GM18867 (cell line): ENCODE measurements around the gene RIT1.

ENCODE experiments used
- ATAC-seq: cut with Tn5 transposase; IDR thresholded peaks from one replicate; pipeline ENCODE4 v1.9.1; 2021; ENCODE audit warnings: mild to moderate bottlenecking, moderate library complexity; ENCODE audit not compliant: unreplicated experiment

RIT1 gene

GRCh38 chr1:155859234-155859829 is 51.8 kb downstream of the RIT1 start, which contains the start of gene SYT11:
Gene SYT11 (plus strand): TSS chr1:155859567. CDS start chr1:155859762, 195 bp downstream.
- ATAC-seq, result peak; percentile 66

GRCh38 chr1:155858800-155859233 is 52.3 kb downstream of the RIT1 start:
- ATAC-seq, result peak; percentile 4

GRCh38 chr1:155856975-155857930 is 53.9 kb downstream of the RIT1 start, which contains the start of gene GON4L:
Gene GON4L (minus strand): TSS chr1:155857214. CDS start chr1:155853780, 3,434 bp downstream.
- ATAC-seq, result peak; percentile 46

DNA sequence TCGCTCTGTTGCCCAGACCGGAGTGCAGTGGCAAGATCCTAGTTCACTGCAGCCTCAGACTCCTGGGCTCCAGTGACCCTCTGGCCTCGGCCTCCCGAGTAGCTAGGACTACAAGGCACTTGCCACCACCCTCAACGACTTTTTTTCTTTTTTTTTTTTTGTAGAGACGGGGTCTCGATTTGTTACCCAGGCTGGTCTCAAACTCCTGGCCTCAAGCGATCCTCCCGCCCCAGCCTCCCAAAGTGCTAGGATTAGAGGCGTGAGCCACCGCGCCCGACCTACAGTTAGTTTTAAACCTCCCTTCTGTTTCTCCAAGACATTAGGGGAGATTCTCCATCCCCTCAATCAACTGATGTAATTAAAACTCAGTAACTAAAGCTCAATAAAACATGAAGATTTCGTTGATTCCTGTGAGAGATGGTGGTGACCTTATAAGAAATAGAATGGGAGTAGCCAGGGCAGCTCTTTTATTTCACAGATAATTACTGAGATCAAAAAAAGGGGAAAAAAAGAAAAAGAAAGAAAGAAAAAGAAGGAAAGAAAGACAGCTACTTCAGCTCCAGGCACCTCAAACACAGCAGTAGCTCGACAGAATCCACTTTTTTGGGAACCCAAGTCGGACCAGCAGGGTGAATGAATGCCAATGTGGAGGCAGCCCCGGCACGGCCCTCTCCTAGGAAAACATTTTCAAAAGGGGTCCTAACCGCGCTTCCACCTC is 54.7 kb downstream of the RIT1 start:
- no peak for ATAC-seq

DNA sequence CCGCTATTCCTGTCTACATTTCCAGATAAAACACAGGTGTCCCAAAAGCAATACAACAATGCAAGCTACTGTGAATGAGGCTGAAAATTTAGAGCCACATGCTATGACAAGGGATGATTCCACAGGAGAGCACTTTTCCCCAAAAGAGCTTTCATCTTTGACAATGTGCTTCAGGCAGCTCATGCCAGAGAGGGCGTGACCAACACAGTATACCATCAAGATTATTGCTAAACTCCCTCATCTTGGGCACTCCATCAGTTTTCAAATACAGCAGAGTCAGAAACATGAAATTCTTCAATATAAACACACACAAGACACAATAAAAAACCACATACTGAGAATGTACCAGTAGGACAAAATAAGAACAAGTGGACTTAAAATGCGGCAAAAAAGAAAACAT is 60.8 kb downstream of the RIT1 start:
- ATAC-seq, result no peak

DNA sequence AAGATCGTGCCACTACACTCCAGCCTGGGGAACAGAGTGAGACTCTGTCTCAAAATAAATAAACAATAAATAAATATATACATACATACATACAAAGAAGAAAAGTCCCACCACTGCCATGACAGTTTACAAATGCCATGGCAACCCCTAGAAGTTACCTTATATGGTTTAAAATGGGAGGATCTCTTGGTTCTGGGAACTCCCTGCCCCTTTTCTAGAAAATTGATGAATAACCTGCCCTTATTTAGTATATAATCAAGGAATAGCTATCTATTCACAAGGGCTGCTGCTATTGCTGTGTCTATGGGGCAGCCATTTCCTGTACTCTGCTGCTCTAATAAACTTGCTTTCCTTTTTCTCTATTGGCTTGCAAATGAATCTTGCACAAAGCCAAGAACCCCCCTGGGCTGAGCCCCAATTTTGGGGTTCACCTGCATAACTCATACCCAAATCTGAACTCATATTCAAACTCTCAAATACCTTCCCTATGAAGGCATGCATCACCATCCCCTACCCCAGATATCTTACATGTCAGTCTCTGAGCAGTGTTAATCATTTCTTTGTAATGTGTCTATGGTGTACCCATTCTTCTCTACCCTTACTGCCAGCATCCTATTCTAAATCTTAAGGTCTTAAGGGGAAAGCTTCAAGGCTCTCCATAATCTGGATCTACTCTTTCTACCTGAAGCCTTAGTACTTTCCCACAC is 63.2 kb downstream of the RIT1 start:
- ATAC-seq, result no peak
